Measurements from ENCODE around the gene GLCCI1. TPM values are rescaled to one million over a fixed set of nuclear protein-coding genes. Genes with fewer than 3 reads are reported as not detected.

The GLCCI1 gene
- total RNA-seq, 1 experiment from 2014 or later = 8.5 TPM

GRCh38 chr7:7959979-7960670, 8.5 kb upstream of the GLCCI1 start:
- Histone ChIP-seq H3K4me1 (ENCODE audit: insufficient read depth, low read length) (peaks cover 30% of the 10 kb centered on the region), H3K9ac (ENCODE audit: low read length) (no peak overlapping the region), H3K27ac (ENCODE audit: low read length) (no peak overlapping the region), H3F3A (ENCODE audit: low read length, unreplicated experiment) (no peaks in the 10 kb centered on the region), H3K9me2 (replicated peaks; ENCODE audit: low read length) (no peaks in the 10 kb centered on the region; the same call in 1 of the 2 replicates), H3K27me3 (ENCODE audit: low read length) (no peaks in the 10 kb centered on the region), H3K4me3 (ENCODE audit: low read length) (no peak overlapping the region), H3K4me2 (ENCODE audit: low read length) (no peak overlapping the region), H4K20me1 (ENCODE audit: low read length) (no peaks in the 10 kb centered on the region), H3K9me3 (ENCODE audit: low read length) (no peaks in the 10 kb centered on the region), H3K36me3 (ENCODE audit: low read depth, low read length) (no peaks in the 10 kb centered on the region), H3K79me2 (ENCODE audit: low read length) (no peaks in the 10 kb centered on the region), H2AFZ (ENCODE audit: low read length) (no peak overlapping the region)
- TF ChIP-seq EZH2phosphoT487 (IDR thresholded peaks at IDR 0.05; ENCODE audit: borderline replicate concordance, low read length) (no peak), EZH2 (IDR thresholded peaks at IDR 0.05; ENCODE audit: low read length, unreplicated experiment) (no peak)
- TF ChIP-seq, protein P1, sequence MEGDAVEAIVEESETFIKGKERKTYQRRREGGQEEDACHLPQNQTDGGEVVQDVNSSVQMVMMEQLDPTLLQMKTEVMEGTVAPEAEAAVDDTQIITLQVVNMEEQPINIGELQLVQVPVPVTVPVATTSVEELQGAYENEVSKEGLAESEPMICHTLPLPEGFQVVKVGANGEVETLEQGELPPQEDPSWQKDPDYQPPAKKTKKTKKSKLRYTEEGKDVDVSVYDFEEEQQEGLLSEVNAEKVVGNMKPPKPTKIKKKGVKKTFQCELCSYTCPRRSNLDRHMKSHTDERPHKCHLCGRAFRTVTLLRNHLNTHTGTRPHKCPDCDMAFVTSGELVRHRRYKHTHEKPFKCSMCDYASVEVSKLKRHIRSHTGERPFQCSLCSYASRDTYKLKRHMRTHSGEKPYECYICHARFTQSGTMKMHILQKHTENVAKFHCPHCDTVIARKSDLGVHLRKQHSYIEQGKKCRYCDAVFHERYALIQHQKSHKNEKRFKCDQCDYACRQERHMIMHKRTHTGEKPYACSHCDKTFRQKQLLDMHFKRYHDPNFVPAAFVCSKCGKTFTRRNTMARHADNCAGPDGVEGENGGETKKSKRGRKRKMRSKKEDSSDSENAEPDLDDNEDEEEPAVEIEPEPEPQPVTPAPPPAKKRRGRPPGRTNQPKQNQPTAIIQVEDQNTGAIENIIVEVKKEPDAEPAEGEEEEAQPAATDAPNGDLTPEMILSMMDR (conservative IDR thresholded peaks at IDR 0.05; ENCODE audit: low read depth, low read length) = no peak
- BruUV-seq (replicated peaks) = no TSS peak
- ATAC-seq (no peak), DNase-seq (no peak)
- CTCF ChIA-PET = no interaction called here
- intact Hi-C loops (cut with micrococcal nuclease) = loop anchor here (5.0 kb wide), 2 partner anchors 48 to 278 kb away; no protein-coding TSS in a partner anchor
- POLR2A ChIA-PET (ENCODE audit: unreplicated experiment) = no interaction called here

GRCh38 chr7:7962851-7963250, 5.7 kb upstream of the GLCCI1 start:
- Histone ChIP-seq H3K9ac (ENCODE audit: low read length) (no peak overlapping the region), H3F3A (ENCODE audit: low read length, unreplicated experiment) (no peaks in the 10 kb centered on the region), H3K36me3 (ENCODE audit: low read depth, low read length) (no peaks in the 10 kb centered on the region), H3K4me3 (ENCODE audit: low read length) (no peak overlapping the region), H3K9me2 (replicated peaks; ENCODE audit: low read length) (no peaks in the 10 kb centered on the region; the same call in 1 of the 2 replicates), H3K4me2 (ENCODE audit: low read length) (no peak overlapping the region), H4K20me1 (ENCODE audit: low read length) (no peaks in the 10 kb centered on the region), H3K9me3 (ENCODE audit: low read length) (no peaks in the 10 kb centered on the region), H3K27ac (ENCODE audit: low read length) (no peak overlapping the region), H3K79me2 (ENCODE audit: low read length) (no peaks in the 10 kb centered on the region), H3K27me3 (ENCODE audit: low read length) (no peaks in the 10 kb centered on the region), H3K4me1 (ENCODE audit: insufficient read depth, low read length) (peaks cover 13% of the 10 kb centered on the region), H2AFZ (ENCODE audit: low read length) (no peak overlapping the region)
- CTCF ChIA-PET = interaction anchor here (0.7 kb wide), 1 partner anchor 183 kb away, joined by 5 read pairs; no protein-coding TSS in a partner anchor
- BruUV-seq (replicated peaks) = no TSS peak
- POLR2A ChIA-PET (ENCODE audit: unreplicated experiment) = no interaction called here
- ATAC-seq (no peak), DNase-seq (no peak)
- intact Hi-C loops (cut with micrococcal nuclease) = no loop called here
- no peak for TF ChIP-seq EZH2phosphoT487 (IDR thresholded peaks at IDR 0.05; ENCODE audit: borderline replicate concordance, low read length)

DNA sequence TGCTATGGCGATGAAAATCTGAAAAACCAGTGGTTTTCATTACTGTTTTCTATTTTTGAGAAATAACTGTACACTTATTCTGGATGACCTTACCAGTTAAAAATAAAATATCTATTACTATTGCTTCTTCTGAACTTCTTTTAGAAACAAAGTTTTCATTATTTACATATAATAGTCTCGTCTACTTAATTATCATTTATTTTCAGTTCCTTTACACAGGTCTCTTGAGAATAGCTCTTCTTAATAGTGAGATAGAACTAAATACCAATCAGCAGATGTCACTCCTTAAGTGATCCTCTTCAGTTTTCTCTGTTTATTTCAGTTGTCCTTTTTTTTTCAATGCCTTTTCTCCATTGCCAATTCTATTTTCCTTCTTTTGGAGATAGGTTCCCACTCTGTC, 4.3 kb upstream of the GLCCI1 start:
- Histone ChIP-seq H3K79me2 (ENCODE audit: low read length) (no peaks in the 10 kb centered on the region), H3K4me3 (ENCODE audit: low read length) (no peak overlapping the region), H3K4me1 (ENCODE audit: insufficient read depth, low read length) (peaks cover 8% of the 10 kb centered on the region), H3K9me2 (replicated peaks; ENCODE audit: low read length) (no peaks in the 10 kb centered on the region; the same call in 1 of the 2 replicates), H3K27ac (ENCODE audit: low read length) (no peak overlapping the region), H3K9me3 (ENCODE audit: low read length) (no peaks in the 10 kb centered on the region), H2AFZ (ENCODE audit: low read length) (no peak overlapping the region), H4K20me1 (ENCODE audit: low read length) (no peaks in the 10 kb centered on the region), H3K36me3 (ENCODE audit: low read depth, low read length) (no peaks in the 10 kb centered on the region), H3F3A (ENCODE audit: low read length, unreplicated experiment) (no peaks in the 10 kb centered on the region), H3K27me3 (ENCODE audit: low read length) (no peaks in the 10 kb centered on the region), H3K4me2 (ENCODE audit: low read length) (no peak overlapping the region), H3K9ac (ENCODE audit: low read length) (no peak overlapping the region)
- DNase-seq (no peak), ATAC-seq (no peak)
- POLR2A ChIA-PET (ENCODE audit: unreplicated experiment) = interaction anchor here (0.6 kb wide), 1 partner anchor 128 kb away, joined by 3 read pairs; no protein-coding TSS in a partner anchor
- no TSS peak for BruUV-seq (replicated peaks)
- intact Hi-C loops (cut with micrococcal nuclease) = no loop called here
- CTCF ChIA-PET = interaction anchor here (0.7 kb wide), 1 partner anchor 174 kb away, joined by 5 read pairs; no protein-coding TSS in a partner anchor
- TF ChIP-seq, protein P1 (conservative IDR thresholded peaks at IDR 0.05; ENCODE audit: low read depth, low read length) = no peak
- TF ChIP-seq EZH2 (IDR thresholded peaks at IDR 0.05; ENCODE audit: low read length, unreplicated experiment) (no peak), EZH2phosphoT487 (IDR thresholded peaks at IDR 0.05; ENCODE audit: borderline replicate concordance, low read length) (no peak)

All from PC-3 (cell line).